Stomach smooth muscle (tissue), 2 donors: Measurements from ENCODE around the gene DENND4B.
"Not testable (repeated sequence)": the region's sequence is repeated elsewhere in the genome, so short reads cannot be mapped to it uniquely, and the experiment has no call there.

Experiments used
- H3K27ac ChIP-seq: one replicate; pipeline ENCODE4 v1.7.0; 2013; ENCODE audit warnings: mild to moderate bottlenecking, low read length, inconsistent platforms
- H3K27me3 ChIP-seq, 2 donors: one replicate each; pipeline ENCODE4 v1.7.0; 2013; ENCODE audit warnings: low read length in 2 of 2; ENCODE audit not compliant: insufficient read depth in 2 of 2, control insufficient read depth in 1 of 2
- H3K36me3 ChIP-seq, 2 donors: one replicate each; pipeline ENCODE4 v1.7.0; 2013; ENCODE audit warnings: low read length in 2 of 2; ENCODE audit not compliant: control insufficient read depth in 2 of 2, insufficient read depth in 2 of 2
- H3K4me1 ChIP-seq: one replicate; pipeline ENCODE4 v1.7.0; 2013; ENCODE audit warnings: low read length; ENCODE audit not compliant: control insufficient read depth, insufficient read depth
- H3K4me3 ChIP-seq, 2 donors: one replicate each; pipeline ENCODE4 v1.7.0; 2013; ENCODE audit warnings: low read length in 2 of 2
- H3K9ac ChIP-seq, 2 donors: one replicate each; pipeline ENCODE4 v1.7.0; 2013; ENCODE audit warnings: low read length in 2 of 2, mild to moderate bottlenecking in 1 of 2
- H3K9me3 ChIP-seq, 2 donors: one replicate each; pipeline ENCODE4 v1.7.0; 2013; ENCODE audit warnings: low read length in 2 of 2; ENCODE audit not compliant: control insufficient read depth in 2 of 2
- donor health status: healthy.
- donor health status: Pancreatic carcinoma.

DENND4B gene

GRCh38 chr1:153903841-153904455, 42.6 kb downstream of the DENND4B start:
- Histone ChIP-seq H3K9ac (no peak overlapping the region), H3K9me3 (no peaks in the 10 kb centered on the region), H3K36me3 (peaks cover 3 to 5% of the 10 kb centered on the region in 2 donors), H3K27me3 (no peaks in the 10 kb centered on the region), H3K4me3 (no peak overlapping the region), H3K4me1 (no peaks in the 10 kb centered on the region), H3K27ac (no peak overlapping the region)

- H3K4me3 ChIP-seq = no peak overlapping the region
- H3K9me3 ChIP-seq = no peaks in the 10 kb centered on the region
- no peak overlapping the region for H3K9ac ChIP-seq
- no peak overlapping the region for H3K27ac ChIP-seq
- no peaks in the 10 kb centered on the region for H3K4me1 ChIP-seq
- H3K36me3 ChIP-seq = peaks cover 3 to 8% of the 10 kb centered on the region in 2 donors
- H3K27me3 ChIP-seq = no peaks in the 10 kb centered on the region
Observed at GRCh38 chr1:153899509-153899908, 47.0 kb downstream of the DENND4B start.

- H3K4me1 ChIP-seq, H3K27ac ChIP-seq, H3K4me3 ChIP-seq, H3K27me3 ChIP-seq, H3K9me3 ChIP-seq, H3K36me3 ChIP-seq, H3K9ac ChIP-seq: not testable (repeated sequence)
Observed at GRCh38 chr1:153895866-153896265, 50.7 kb downstream of the DENND4B start.

GRCh38 chr1:153891042-153891441, 55.5 kb downstream of the DENND4B start:
- H3K4me1 ChIP-seq, H3K9ac ChIP-seq, H3K9me3 ChIP-seq, H3K27me3 ChIP-seq, H3K4me3 ChIP-seq, H3K27ac ChIP-seq, H3K36me3 ChIP-seq: not testable (repeated sequence)

GRCh38 chr1:153888533-153888932, 58.0 kb downstream of the DENND4B start:
- no peaks in the 10 kb centered on the region for H3K36me3 ChIP-seq
- no peak overlapping the region for H3K27ac ChIP-seq
- H3K4me1 ChIP-seq = no peaks in the 10 kb centered on the region
- no peaks in the 10 kb centered on the region for H3K27me3 ChIP-seq
- H3K4me3 ChIP-seq = no peak overlapping the region
- H3K9me3 ChIP-seq = no peaks in the 10 kb centered on the region
- H3K9ac ChIP-seq = no peak overlapping the region

GRCh38 chr1:153886127-153886526, 60.4 kb downstream of the DENND4B start:
- H3K4me1 ChIP-seq = peaks cover 9% of the 10 kb centered on the region
- H3K27me3 ChIP-seq = no peaks in the 10 kb centered on the region
- H3K9me3 ChIP-seq = no peaks in the 10 kb centered on the region
- no peak overlapping the region for H3K27ac ChIP-seq
- no peak overlapping the region for H3K9ac ChIP-seq
- H3K36me3 ChIP-seq = no peaks in the 10 kb centered on the region
- no peak overlapping the region for H3K4me3 ChIP-seq

GRCh38 chr1:153883223-153883622, 63.3 kb downstream of the DENND4B start:
- Histone ChIP-seq H3K4me1 (peaks cover 16% of the 10 kb centered on the region), H3K9me3 (no peaks in the 10 kb centered on the region), H3K27ac (no peak overlapping the region), H3K9ac (no peak overlapping the region), H3K27me3 (no peaks in the 10 kb centered on the region), H3K4me3 (no peak overlapping the region), H3K36me3 (no peaks in the 10 kb centered on the region)

- Histone ChIP-seq H3K27ac (no peak overlapping the region), H3K4me3 (peak overlapping the region in 1 of 2 donors; percentile 47), H3K4me1 (peaks cover 16% of the 10 kb centered on the region), H3K27me3 (no peaks in the 10 kb centered on the region), H3K9ac (peak overlapping the region in 1 of 2 donors; percentile 7), H3K9me3 (no peaks in the 10 kb centered on the region), H3K36me3 (no peaks in the 10 kb centered on the region)
Observed at GRCh38 chr1:153882296-153882912, 64.1 kb downstream of the DENND4B start.

- Histone ChIP-seq H3K9ac (no peak overlapping the region), H3K4me1 (peaks cover 16% of the 10 kb centered on the region), H3K4me3 (peak overlapping the region in 1 of 2 donors; percentile 47), H3K27ac (no peak overlapping the region), H3K27me3 (no peaks in the 10 kb centered on the region), H3K9me3 (no peaks in the 10 kb centered on the region), H3K36me3 (no peaks in the 10 kb centered on the region)
Observed at GRCh38 chr1:153881751-153882150, 64.8 kb downstream of the DENND4B start.

GRCh38 chr1:153880962-153881361, 65.6 kb downstream of the DENND4B start:
- Histone ChIP-seq H3K36me3 (no peaks in the 10 kb centered on the region), H3K27ac (peak overlapping the region; percentile 0), H3K9me3 (no peaks in the 10 kb centered on the region), H3K27me3 (no peaks in the 10 kb centered on the region), H3K4me1 (peaks cover 16% of the 10 kb centered on the region), H3K9ac (no peak overlapping the region), H3K4me3 (peak overlapping the region in 1 of 2 donors; percentile 9)

- Histone ChIP-seq H3K9me3 (no peaks in the 10 kb centered on the region), H3K9ac (no peak overlapping the region), H3K36me3 (no peaks in the 10 kb centered on the region), H3K4me3 (no peak overlapping the region), H3K4me1 (peaks cover 16% of the 10 kb centered on the region), H3K27me3 (no peaks in the 10 kb centered on the region), H3K27ac (no peak overlapping the region)
Observed at GRCh38 chr1:153880024-153880423, 66.5 kb downstream of the DENND4B start.
